ENCODE measurements around the gene UAP1L1. TPM values are rescaled to one million over a fixed set of nuclear protein-coding genes. Genes with fewer than 3 reads are reported as not detected.

UAP1L1 gene, protein sequence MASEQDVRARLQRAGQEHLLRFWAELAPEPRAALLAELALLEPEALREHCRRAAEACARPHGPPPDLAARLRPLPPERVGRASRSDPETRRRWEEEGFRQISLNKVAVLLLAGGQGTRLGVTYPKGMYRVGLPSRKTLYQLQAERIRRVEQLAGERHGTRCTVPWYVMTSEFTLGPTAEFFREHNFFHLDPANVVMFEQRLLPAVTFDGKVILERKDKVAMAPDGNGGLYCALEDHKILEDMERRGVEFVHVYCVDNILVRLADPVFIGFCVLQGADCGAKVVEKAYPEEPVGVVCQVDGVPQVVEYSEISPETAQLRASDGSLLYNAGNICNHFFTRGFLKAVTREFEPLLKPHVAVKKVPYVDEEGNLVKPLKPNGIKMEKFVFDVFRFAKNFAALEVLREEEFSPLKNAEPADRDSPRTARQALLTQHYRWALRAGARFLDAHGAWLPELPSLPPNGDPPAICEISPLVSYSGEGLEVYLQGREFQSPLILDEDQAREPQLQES
- total RNA-seq = 20.3 and 38.3 TPM in 2 replicates

DNA sequence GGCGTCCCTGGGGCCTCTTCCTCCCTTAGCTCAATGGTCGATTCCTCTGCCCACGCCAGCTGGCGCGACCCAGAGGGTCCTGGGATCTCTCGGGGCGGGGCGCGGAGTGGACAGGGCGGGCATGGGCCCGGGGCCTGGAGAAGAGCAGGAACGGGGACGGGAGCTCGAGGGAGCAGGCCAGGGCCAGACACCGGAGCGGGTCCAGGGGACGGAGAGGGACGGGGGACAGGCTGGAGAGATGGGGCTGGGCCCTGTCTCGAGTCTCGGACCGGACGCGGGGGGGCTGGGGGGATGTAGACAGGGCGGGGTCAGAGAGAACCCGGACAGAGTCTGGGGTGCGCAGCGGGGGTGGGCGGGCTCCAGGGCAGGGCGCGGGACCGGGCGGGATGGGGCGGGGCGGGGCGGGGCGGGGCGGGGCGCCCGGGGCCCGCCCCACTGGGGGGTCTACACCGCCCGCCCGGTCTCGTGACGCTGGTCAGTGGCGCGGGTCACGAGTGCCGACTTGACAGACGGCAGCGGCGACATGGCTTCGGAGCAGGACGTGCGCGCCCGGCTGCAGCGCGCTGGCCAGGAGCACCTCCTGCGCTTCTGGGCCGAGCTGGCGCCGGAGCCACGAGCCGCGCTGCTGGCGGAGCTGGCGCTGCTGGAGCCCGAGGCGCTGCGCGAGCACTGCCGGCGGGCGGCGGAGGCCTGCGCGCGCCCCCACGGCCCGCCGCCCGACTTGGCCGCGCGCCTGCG, at the start of gene UAP1L1:
UAP1L1 (plus strand) TSS at position 508 of the 738 bp plus-strand sequence; CDS start at position 524, 16 bp downstream.

DNA sequence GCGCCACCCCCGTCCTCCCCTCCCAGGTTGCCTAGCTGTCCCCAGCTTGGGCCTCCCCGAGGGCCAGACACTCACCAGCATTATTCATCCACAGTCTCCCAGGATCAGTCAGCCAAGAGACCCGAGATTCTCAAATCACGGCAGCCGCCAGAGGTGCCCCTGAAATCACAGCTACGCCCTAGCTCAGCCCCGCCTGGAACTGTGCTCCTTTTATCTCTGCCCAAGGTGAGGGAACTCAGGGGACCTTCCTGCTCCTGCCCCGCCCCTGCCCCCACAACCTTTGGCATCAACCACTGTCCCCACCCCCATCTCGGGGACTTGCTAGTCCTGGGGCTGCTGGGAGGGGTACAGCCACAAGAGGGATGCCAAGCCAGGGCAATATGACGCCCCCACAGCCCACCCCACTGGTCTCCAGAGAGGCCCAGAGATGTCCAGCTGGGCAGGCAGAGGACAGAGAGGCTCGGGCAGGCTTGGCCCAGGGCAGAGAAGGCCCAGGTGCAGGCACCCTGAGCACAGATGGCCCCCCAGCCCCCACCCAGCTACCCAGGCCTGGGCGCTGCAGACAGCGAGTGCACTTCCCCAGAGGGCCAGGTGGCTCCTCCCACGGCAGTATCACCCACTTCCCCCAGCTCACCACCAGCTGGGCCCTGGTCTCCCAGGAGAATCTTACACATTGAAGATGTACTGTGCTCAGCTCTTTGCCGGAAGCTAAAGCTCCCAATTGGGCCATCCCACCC, 45.2 kb upstream of the UAP1L1 start, which contains the start of gene FUT7:
FUT7 (minus strand) TSS at position 185 of the 737 bp plus-strand sequence; CDS start at position 88, 97 bp downstream.

DNA sequence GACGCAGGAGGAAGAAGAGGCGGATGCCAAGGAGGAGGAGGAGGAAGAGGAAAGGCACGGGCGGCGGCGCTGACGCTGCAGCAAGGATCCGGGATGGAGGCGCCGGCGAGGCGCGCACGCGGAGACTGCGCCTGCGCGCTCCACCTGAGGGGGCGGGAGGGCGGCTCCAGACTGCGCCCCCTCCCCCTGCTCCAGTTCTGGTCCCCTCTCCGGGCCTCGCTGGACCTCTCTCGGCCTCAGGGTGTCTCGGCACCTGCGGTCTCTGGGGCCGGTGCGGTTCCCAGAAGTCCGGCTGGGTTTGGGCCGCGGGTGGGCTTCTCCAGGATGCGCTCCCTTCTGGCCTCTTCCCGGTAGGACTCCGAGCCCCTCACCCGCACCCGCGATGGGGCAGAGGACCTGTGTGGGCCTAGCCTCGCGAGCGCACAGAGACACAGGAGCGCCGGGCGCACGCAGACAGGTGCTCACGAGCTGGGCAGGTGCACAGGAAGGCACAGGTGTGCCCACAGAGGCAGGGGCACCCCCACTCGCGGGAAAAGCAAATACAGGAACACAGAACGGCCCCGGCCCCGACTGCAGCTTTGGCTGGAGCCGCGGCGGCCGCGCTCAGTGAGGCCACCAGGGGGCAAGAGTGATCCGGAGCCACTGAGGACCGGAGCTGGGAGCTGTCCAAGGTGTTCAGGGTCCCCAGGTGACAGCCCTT, 31.1 kb upstream of the UAP1L1 start, which contains the start of gene NPDC1:
NPDC1 (minus strand) TSS at position 90 of the 700 bp plus-strand sequence. CDS start 188 bp downstream, outside the sequence.

DNA sequence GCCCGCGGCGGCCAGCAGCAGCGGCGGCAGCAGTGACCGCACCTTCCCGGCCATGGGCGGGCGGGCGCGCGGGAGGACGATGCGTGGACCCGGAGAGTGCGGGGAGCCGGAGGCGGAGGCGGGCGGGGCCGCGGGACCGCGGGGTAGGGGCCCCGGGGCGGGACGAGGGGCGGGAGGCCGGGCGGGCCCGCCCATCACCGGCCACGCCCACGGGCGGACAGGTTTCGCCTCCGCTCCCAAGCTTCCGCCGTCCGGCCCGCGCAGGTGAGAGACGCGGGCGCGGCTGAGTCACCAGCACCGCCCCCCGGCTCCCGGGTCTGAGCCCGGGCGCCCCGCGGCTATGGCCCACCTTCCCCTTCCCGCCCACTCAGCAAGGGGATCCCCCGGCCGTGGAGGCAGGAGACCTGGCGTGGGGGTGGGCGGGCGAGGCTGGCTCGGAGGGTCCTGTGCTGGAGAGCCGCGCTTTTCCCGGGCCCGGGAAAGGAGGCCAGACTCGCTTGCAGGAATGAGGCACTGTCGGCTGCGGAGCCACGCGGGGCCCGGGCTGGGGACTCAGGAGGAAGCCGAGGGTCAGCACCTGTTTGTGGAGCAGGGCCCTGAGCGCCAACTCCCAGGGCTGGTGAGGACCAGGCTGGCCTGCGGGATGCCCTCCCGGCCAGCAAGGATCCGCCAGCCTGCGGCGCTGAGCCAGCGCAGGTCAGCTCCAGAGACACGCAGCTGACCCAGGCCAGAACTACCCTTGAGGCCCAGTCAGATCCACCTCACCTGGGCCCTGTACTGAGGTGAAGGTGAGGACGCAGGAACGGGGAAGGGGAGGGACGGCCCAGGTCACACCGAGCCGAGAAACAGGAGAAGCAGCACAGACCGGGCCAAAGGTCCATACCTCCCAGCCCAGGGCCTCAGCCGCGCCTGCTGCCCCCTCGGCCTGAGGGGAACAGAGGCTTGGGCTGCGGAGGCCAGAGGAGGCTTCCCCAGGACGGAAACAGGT, 23.1 kb upstream of the UAP1L1 start, which contains the start of gene ENTPD2:
ENTPD2 (minus strand) TSS at position 118 of the 988 bp plus-strand sequence; CDS start at position 54, 64 bp downstream.

DNA sequence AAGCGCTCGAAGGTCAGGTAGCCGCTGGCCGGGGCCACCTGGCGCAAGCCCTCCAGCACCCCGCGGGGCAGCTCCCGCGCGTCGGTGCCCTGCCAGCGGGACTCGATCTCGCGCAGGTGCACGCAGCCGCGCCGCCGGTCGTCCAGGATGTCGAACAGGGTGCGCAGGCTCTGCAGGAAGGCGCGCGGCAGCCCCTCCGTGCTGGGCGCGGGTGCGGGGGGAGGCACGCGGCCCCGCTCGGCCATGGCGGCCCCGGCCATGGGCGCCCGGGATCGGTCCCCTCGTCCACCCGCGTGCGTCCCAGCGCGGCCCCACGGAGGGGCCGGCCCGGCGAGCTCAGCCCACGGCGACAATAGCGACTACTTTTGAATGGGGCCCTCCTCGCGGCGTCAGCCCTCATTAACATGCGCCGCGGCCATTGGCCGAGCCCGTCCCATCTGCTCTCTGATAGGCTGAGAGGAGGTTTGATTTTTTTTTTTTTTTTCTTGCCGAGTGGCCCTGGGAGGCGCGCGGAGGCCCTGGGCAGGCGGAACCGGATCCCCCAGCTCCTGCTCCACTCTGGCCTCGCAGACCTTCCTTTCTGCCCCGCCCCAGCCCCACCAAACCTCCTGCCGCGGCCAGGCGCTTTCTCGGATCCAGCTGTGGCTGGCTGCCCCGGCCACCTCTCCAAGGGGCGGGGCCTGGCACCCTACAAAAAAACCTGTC, 7.0 kb upstream of the UAP1L1 start, which contains the start of gene SAPCD2:
SAPCD2 (minus strand) TSS at position 357 of the 705 bp plus-strand sequence; CDS start at position 260, 97 bp downstream.

DNA sequence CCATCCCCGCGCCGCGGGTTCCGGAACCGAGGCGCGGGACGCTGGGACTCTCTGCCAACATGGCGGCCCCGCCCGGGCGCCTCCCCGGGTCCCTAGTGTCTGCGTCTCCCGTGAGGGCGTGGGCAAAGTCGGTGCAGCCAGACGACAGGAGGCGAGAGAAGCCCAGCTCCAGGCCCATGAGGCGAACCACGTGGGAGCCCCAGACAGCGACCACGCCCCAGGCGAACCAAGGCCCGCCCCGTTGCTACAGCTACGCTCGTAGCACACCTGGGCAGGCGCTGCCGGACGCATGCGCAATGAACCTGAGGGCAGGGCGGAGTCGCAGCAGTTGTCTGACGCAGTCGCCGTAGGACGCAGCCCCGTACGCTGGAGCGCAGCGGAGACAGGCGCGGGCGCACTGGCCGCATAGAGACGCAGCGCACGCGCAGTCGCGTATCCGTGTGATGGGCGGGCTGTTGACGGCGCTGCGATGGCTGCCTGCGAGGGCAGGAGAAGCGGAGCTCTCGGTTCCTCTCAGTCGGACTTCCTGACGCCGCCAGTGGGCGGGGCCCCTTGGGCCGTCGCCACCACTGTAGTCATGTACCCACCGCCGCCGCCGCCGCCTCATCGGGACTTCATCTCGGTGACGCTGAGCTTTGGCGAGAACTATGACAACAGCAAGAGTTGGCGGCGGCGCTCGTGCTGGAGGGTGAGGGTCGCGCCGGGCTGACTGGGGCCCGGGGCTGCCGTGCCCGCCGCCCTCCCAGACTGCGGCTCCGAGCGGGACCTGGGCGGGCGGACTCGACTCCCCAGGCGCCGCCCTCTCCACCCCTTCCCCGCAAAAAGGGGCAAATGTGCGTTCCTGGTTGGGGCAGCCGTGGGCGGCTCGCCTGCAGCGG, 9.5 kb downstream of the UAP1L1 start, which contains the start of gene MAN1B1:
MAN1B1 (plus strand) TSS at position 455 of the 878 bp plus-strand sequence; CDS start at position 470, 15 bp downstream.

DNA sequence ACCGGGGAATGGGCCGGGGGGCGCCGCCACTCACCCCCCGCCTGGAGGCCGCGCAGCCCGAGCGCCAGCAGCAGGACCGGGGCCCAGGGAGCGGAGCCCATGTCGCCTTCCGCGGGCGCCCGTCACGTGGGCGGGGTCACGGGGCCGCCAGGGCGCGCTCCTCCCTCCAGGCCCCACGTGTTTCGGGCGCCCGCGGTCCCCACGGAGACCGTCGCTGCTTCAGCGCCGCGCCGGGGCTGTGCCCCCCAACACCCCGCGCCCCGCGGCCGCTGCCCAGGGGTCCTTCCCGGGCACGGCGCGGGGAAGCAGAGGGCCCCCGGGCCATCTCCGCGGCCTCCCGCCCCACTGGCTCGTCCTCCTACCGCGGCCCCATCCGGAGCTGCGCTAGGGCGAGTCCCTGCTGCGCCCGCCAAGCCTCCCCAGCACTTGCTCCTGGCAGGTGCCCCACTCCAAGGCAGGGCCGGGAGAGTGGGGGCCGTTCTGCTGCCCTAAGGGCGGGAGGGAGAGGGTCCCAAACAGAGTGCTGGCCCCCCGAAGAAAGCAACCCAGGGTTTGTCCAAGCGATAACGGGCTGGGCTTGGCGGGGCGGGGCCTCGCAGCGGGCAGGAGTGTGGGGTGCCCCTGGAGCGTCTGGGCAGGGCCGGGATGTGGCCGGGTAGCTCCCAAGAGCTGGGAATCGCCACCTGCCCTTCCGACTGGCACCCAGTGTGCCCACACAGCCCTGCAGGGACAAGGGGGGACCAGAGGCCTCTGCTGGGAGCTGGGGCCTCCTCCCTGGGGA, 37.5 kb downstream of the UAP1L1 start, which contains the start of gene DPP7:
DPP7 (minus strand) TSS at position 121 of the 781 bp plus-strand sequence; CDS start at position 101, 20 bp downstream.

Other genes with a start within 250 kb of the UAP1L1 start
- 3.6 and 4.0 TPM in 2 replicates for gene AJM1, start 235.0 kb upstream of the UAP1L1 start, total RNA-seq
- gene PHPT1, start 228.1 kb upstream of the UAP1L1 start, total RNA-seq = 138 and 150 TPM in 2 replicates
- 4.6 and 6.5 TPM in 2 replicates for gene MAMDC4, start 225.2 kb upstream of the UAP1L1 start, total RNA-seq
- 170 and 198 TPM in 2 replicates for gene EDF1, start 211.2 kb upstream of the UAP1L1 start, total RNA-seq
- gene TRAF2, start 191.0 kb upstream of the UAP1L1 start, total RNA-seq = 14.4 and 18.5 TPM in 2 replicates
- gene FBXW5, start 132.8 kb upstream of the UAP1L1 start, total RNA-seq = 164 and 216 TPM in 2 replicates
- gene C8G, start 132.3 kb upstream of the UAP1L1 start, total RNA-seq = 0.72 and 0.79 TPM in 2 replicates
- gene LCN12, start 125.2 kb upstream of the UAP1L1 start, total RNA-seq = 0.20 TPM in 1 of 2 replicates, not detected in the other
- gene PTGDS, start 100.0 kb upstream of the UAP1L1 start, total RNA-seq = 11.1 and 66.1 TPM in 2 replicates
- gene LCNL1, start 94.5 kb upstream of the UAP1L1 start, total RNA-seq = 0.50 and 1.1 TPM in 2 replicates
- 8.0 and 11.2 TPM in 2 replicates for gene PAXX, start 85.1 kb upstream of the UAP1L1 start, total RNA-seq
- gene CLIC3, start 80.9 kb upstream of the UAP1L1 start, total RNA-seq = 2.0 and 2.9 TPM in 2 replicates
- gene ABCA2, start 49.3 kb upstream of the UAP1L1 start, total RNA-seq = 81.1 and 129 TPM in 2 replicates
- gene FUT7, start 45.4 kb upstream of the UAP1L1 start, total RNA-seq = not detected in 2 replicates
- 21.6 and 66.1 TPM in 2 replicates for gene NPDC1, start 31.3 kb upstream of the UAP1L1 start, total RNA-seq
- not detected in 2 replicates for gene ENTPD2, start 23.5 kb upstream of the UAP1L1 start, total RNA-seq
- gene SAPCD2, start 7.0 kb upstream of the UAP1L1 start, total RNA-seq = 2.7 and 3.7 TPM in 2 replicates
- gene MAN1B1, start 9.5 kb downstream of the UAP1L1 start, total RNA-seq = 153 and 203 TPM in 2 replicates
- 82.9 and 145 TPM in 2 replicates for gene DPP7, start 37.2 kb downstream of the UAP1L1 start, total RNA-seq
- gene GRIN1, start 61.6 kb downstream of the UAP1L1 start, total RNA-seq = 0.10 TPM in 1 of 2 replicates, not detected in the other
- not detected in 2 replicates for gene LRRC26, start 92.5 kb downstream of the UAP1L1 start, total RNA-seq
- not detected in 2 replicates for gene TMEM210, start 94.5 kb downstream of the UAP1L1 start, total RNA-seq
- 24.6 and 33.7 TPM in 2 replicates for gene ANAPC2, start 111.0 kb downstream of the UAP1L1 start, total RNA-seq
- 42.6 and 53.3 TPM in 2 replicates for gene SSNA1, start 111.2 kb downstream of the UAP1L1 start, total RNA-seq
- gene TPRN, start 123.2 kb downstream of the UAP1L1 start, total RNA-seq = 6.1 and 9.5 TPM in 2 replicates
- 36.8 and 39.2 TPM in 2 replicates for gene TMEM203, start 128.1 kb downstream of the UAP1L1 start, total RNA-seq
- gene NDOR1, start 128.2 kb downstream of the UAP1L1 start, total RNA-seq = 4.5 and 6.3 TPM in 2 replicates
- gene RNF208, start 144.7 kb downstream of the UAP1L1 start, total RNA-seq = 1.2 and 2.8 TPM in 2 replicates
- gene CYSRT1, start 147.7 kb downstream of the UAP1L1 start, total RNA-seq = 0.33 and 0.66 TPM in 2 replicates
- 0.07 TPM in 1 of 2 replicates, not detected in the other for gene RNF224, start 150.0 kb downstream of the UAP1L1 start, total RNA-seq
- gene SLC34A3, start 153.4 kb downstream of the UAP1L1 start, total RNA-seq = not detected in 2 replicates
- gene TUBB4B, start 163.8 kb downstream of the UAP1L1 start, total RNA-seq = 145 and 163 TPM in 2 replicates
- gene STPG3, start 173.8 kb downstream of the UAP1L1 start, total RNA-seq = not detected in 2 replicates
- 59.5 and 64.4 TPM in 2 replicates for gene NELFB, start 177.8 kb downstream of the UAP1L1 start, total RNA-seq
- gene TOR4A, start 200.2 kb downstream of the UAP1L1 start, total RNA-seq = 19.7 and 47.4 TPM in 2 replicates
- gene NRARP, start 224.8 kb downstream of the UAP1L1 start, total RNA-seq = 0.13 and 0.20 TPM in 2 replicates

Measured in smooth muscle cell of the pulmonary artery (primary cell).